ELF-1 (cell line): ENCODE results near the gene IQGAP1.
"Not testable (repeated sequence)": the region's sequence is repeated elsewhere in the genome, so short reads cannot be mapped to it uniquely, and the experiment has no call there.

ENCODE experiments used
- DNase-seq: peaks from one replicate; pipeline ENCODE4 v3.0.0-alpha.2; 2016; ENCODE audit warnings: low read depth, low spot score

The IQGAP1 gene, protein sequence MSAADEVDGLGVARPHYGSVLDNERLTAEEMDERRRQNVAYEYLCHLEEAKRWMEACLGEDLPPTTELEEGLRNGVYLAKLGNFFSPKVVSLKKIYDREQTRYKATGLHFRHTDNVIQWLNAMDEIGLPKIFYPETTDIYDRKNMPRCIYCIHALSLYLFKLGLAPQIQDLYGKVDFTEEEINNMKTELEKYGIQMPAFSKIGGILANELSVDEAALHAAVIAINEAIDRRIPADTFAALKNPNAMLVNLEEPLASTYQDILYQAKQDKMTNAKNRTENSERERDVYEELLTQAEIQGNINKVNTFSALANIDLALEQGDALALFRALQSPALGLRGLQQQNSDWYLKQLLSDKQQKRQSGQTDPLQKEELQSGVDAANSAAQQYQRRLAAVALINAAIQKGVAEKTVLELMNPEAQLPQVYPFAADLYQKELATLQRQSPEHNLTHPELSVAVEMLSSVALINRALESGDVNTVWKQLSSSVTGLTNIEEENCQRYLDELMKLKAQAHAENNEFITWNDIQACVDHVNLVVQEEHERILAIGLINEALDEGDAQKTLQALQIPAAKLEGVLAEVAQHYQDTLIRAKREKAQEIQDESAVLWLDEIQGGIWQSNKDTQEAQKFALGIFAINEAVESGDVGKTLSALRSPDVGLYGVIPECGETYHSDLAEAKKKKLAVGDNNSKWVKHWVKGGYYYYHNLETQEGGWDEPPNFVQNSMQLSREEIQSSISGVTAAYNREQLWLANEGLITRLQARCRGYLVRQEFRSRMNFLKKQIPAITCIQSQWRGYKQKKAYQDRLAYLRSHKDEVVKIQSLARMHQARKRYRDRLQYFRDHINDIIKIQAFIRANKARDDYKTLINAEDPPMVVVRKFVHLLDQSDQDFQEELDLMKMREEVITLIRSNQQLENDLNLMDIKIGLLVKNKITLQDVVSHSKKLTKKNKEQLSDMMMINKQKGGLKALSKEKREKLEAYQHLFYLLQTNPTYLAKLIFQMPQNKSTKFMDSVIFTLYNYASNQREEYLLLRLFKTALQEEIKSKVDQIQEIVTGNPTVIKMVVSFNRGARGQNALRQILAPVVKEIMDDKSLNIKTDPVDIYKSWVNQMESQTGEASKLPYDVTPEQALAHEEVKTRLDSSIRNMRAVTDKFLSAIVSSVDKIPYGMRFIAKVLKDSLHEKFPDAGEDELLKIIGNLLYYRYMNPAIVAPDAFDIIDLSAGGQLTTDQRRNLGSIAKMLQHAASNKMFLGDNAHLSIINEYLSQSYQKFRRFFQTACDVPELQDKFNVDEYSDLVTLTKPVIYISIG (N-terminal part only)

GRCh38 chr15:90387534-90388461 lies at the start of gene IQGAP1:
TSS of gene IQGAP1 (plus strand) at chr15:90388242. CDS start at chr15:90388342, 100 bp downstream.
- peak; percentile 97 for DNase-seq

GRCh38 chr15:90338532-90338931 lies 49.5 kb upstream of the IQGAP1 start:
- no peak for DNase-seq

- peak; percentile 66 for DNase-seq
Observed at GRCh38 chr15:90340345-90340744, 47.7 kb upstream of the IQGAP1 start.

- no peak for DNase-seq
Observed at GRCh38 chr15:90343302-90343790, 44.7 kb upstream of the IQGAP1 start.

DNA sequence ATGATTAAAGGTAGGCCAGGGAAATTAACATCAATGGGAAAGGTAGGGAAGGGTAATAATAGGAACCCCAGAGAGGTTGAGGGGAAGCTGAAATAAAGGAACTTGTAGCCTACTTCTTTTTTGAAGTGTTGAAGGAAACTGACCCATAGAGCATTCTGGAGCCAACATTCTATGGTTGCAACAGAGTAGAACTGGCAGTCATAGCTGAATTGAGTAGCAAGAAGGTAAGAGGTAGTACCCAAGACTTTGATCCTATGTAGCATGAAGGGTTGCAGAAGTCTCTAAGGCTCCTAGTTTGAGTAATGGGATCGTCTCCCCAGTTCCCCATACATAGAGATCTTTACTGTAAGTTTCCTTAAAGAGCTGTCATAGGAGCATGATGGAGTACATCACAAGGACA lies 43.4 kb upstream of the IQGAP1 start:
- no peak for DNase-seq

- no peak for DNase-seq
Observed at GRCh38 chr15:90345857-90346256, 42.2 kb upstream of the IQGAP1 start.

DNA sequence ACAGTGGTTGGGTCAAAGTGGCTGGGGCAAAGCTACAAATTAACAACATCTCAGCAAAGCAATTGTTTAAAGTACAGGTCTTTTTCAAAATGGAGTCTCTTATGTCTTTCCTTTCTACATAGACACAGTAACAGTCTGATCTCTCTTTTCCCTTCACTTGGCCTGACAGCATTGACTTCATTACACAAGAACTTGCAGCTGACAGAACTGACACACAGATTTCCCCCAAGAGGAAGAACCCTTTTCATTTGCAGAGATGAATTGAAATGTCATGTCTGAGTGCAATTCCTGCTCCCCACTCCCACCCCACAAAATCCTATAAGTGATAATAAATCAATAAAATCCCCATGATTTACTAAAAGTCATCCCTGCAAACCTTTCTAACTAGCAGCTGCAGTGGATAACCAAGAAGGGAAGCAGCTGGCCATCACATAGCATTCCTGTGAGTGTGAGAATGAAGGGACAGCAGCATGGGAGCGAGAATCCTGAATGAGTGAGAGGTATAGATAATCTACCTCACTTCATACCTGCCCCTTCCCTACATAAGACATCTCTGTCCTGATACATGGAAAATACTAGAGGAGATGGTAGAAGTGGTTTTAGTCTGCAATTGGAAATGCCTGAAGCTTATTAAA lies 40.5 kb upstream of the IQGAP1 start:
- not testable (repeated sequence) for DNase-seq

GRCh38 chr15:90348456-90348855 lies 39.6 kb upstream of the IQGAP1 start:
- no peak for DNase-seq

DNA sequence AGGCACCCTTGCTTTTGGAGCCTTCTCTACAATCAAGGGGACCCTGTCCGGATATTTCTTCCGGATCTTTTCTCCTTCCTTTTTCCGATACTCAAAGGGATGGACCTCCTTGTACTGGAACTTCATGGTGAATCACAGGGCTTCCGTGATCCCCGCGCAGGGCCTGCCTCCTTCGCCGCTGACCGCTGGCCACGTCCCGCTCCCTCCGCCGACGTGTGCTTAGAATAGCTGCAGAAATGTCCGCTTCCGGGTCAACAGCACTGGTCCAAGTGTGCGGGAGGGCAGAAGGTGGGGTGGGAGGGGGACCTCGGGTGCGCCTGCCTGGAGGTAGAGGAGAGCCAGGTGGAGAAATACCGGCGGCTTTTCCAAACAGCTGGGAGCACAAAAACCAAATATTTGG lies 39.0 kb upstream of the IQGAP1 start:
- no peak for DNase-seq

- DNase-seq: no peak
Observed at GRCh38 chr15:90349821-90350220, 38.2 kb upstream of the IQGAP1 start.

- DNase-seq: no peak
Observed at GRCh38 chr15:90351479-90352106, 36.4 kb upstream of the IQGAP1 start.

GRCh38 chr15:90352107-90352893 lies 35.7 kb upstream of the IQGAP1 start, which contains the start of gene ZNF774:
TSS of gene ZNF774 (plus strand) at chr15:90352284. CDS start at chr15:90354661, 2,377 bp downstream.
- peak; percentile 98 for DNase-seq

- no peak for DNase-seq
Observed at GRCh38 chr15:90354986-90355385, 33.1 kb upstream of the IQGAP1 start.

- no peak for DNase-seq
Observed at GRCh38 chr15:90358124-90359033, 29.7 kb upstream of the IQGAP1 start.

- DNase-seq: no peak
Observed at GRCh38 chr15:90360746-90361145, 27.3 kb upstream of the IQGAP1 start.

- DNase-seq: no peak
Observed at GRCh38 chr15:90362936-90363212, 25.2 kb upstream of the IQGAP1 start.

DNA sequence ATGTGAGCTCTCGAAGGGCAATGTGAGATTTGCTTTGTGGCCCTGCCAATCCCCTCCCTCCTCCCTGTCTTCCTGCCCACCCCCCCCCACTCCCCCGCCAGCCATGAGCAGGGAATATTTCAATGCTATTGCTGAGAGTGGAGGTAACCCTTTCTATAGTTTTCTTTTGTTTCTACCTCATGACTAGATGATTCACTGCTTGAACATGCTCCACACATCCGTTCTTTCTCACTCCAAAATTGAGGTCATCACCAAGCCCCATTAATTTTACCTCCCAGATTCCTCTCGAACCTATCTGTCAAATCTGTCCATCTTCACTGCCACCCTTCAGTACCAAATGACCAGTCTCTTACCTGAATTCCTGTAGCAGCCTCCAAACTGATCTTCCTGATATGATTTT lies 23.8 kb upstream of the IQGAP1 start:
- no peak for DNase-seq
